IMR-90 (cell line): ENCODE results near the gene ZNF12. TPM values are rescaled to one million over a fixed set of nuclear protein-coding genes. Genes with fewer than 3 reads are reported as not detected.
"Not testable (repeated sequence)": the region's sequence is repeated elsewhere in the genome, so short reads cannot be mapped to it uniquely, and the experiment has no call there.

ENCODE experiments used
- ATAC-seq: fragments of 200-7000 bp; cut with Tn5 transposase; 2 replicates; pipeline ENCODE4 v1.9.1; 2020; ENCODE audit warnings: low read depth, mild to moderate bottlenecking, moderate library complexity
- BruUV-seq: library from RNA; stranded (reverse); fragments of 400-500 nt; replicated peaks from 2 replicates; lab custom pipeline; 2021; lab: Mats Ljungman, UMichigan
- CTCF ChIA-PET: fragments of 300-600 bp; formaldehyde crosslinking; extraction: SDS; loops from one replicate; lab custom pipeline; 2021; ENCODE audit warnings: antibody characterized with exemption; lab: Yijun Ruan, JAX
- POLR2A ChIA-PET: fragments of 300-600 bp; sonication (Branson Sonifier 250); formaldehyde crosslinking; loops from one replicate; lab custom pipeline; 2022; ENCODE audit warnings: antibody characterized with exemption; ENCODE audit not compliant: unreplicated experiment; lab: Charles Lee
- DNase-seq: peaks from one replicate; pipeline ENCODE4 v3.0.0; 2013
- H2AFZ ChIP-seq: replicated peaks from 2 replicates; pipeline ENCODE3; 2013; ENCODE audit warnings: low read length, mild to moderate bottlenecking; ENCODE audit not compliant: poor library complexity
- H2AK5ac ChIP-seq: 2 replicates; pipeline ENCODE4 v1.6.1; 2013; ENCODE audit warnings: low read depth, low read length, inconsistent platforms
- H2AK9ac ChIP-seq: replicated peaks from 2 replicates; pipeline ENCODE3; 2013; ENCODE audit warnings: mild to moderate bottlenecking, low read depth, low read length, moderate library complexity; ENCODE audit not compliant: poor library complexity
- H2BK120ac ChIP-seq: 2 replicates; pipeline ENCODE4 v1.6.1; 2013; ENCODE audit warnings: low read depth, low read length, inconsistent platforms
- H2BK15ac ChIP-seq: 3 replicates; pipeline ENCODE4 v1.6.1; 2013; ENCODE audit warnings: low read depth, low read length, inconsistent platforms
- H2BK20ac ChIP-seq: 2 replicates; pipeline ENCODE4 v1.6.1; 2013; ENCODE audit warnings: low read depth, mild to moderate bottlenecking, inconsistent platforms, low read length, moderate library complexity
- H2BK5ac ChIP-seq: 2 replicates; pipeline ENCODE4 v1.6.1; 2013; ENCODE audit warnings: mild to moderate bottlenecking, low read depth, low read length, inconsistent platforms; ENCODE audit not compliant: poor library complexity, severe bottlenecking
- H3K14ac ChIP-seq: replicated peaks from 2 replicates; pipeline ENCODE4 v1.6.1; 2013; ENCODE audit warnings: low read depth, low read length, inconsistent platforms
- H3K18ac ChIP-seq: 2 replicates; pipeline ENCODE4 v1.6.1; 2013; ENCODE audit warnings: low read depth, low read length, control low read depth
- H3K23ac ChIP-seq: 2 replicates; pipeline ENCODE4 v1.6.1; 2013; ENCODE audit warnings: low read depth, low read length, inconsistent platforms
- H3K27ac ChIP-seq: 2 replicates; pipeline ENCODE4 v1.5.1; 2013; ENCODE audit warnings: mild to moderate bottlenecking, control low read depth, low read length; ENCODE audit not compliant: insufficient read depth
- H3K27me3 ChIP-seq: 2 replicates; pipeline ENCODE4 v1.6.1; 2013; ENCODE audit warnings: low read length; ENCODE audit not compliant: control insufficient read depth, insufficient read depth
- H3K36me3 ChIP-seq: 2 replicates; pipeline ENCODE4 v1.6.1; 2013; ENCODE audit warnings: low read length, mixed read lengths; ENCODE audit not compliant: control insufficient read depth, insufficient read depth
- H3K4ac ChIP-seq: 2 replicates; pipeline ENCODE4 v1.6.1; 2013; ENCODE audit warnings: low read depth, low read length, inconsistent platforms
- H3K4me1 ChIP-seq: 2 replicates; pipeline ENCODE4 v1.6.1; 2013; ENCODE audit warnings: low read length, mixed read lengths; ENCODE audit not compliant: control insufficient read depth, insufficient read depth
- H3K4me2 ChIP-seq: 2 replicates; pipeline ENCODE4 v1.6.1; 2013; ENCODE audit warnings: low read depth, mild to moderate bottlenecking, control low read depth, low read length, moderate library complexity
- H3K4me3 ChIP-seq: 2 replicates; pipeline ENCODE4 v1.5.1; 2013; ENCODE audit warnings: low read depth, mild to moderate bottlenecking, control low read depth, low read length, moderate library complexity; ENCODE audit not compliant: insufficient read depth
- H3K56ac ChIP-seq: 2 replicates; pipeline ENCODE4 v1.6.1; 2013; ENCODE audit warnings: low read length, inconsistent platforms; ENCODE audit not compliant: insufficient read depth; ENCODE audit errors: extremely low read depth
- H3K79me1 ChIP-seq, 2 experiments: 2 replicates each; pipeline ENCODE4 v1.6.1; 2013; ENCODE audit warnings: low read length in 2 of 2, inconsistent platforms in 1 of 2, low read depth in 1 of 2
- H3K9ac ChIP-seq: 2 replicates; pipeline ENCODE4 v1.6.1; 2013; ENCODE audit warnings: low read depth, low read length, control low read depth
- H3K9me1 ChIP-seq: 2 replicates; pipeline ENCODE4 v1.6.1; 2013; ENCODE audit warnings: low read length, inconsistent platforms; ENCODE audit not compliant: insufficient read depth
- H3K9me3 ChIP-seq: 2 replicates; pipeline ENCODE4 v1.6.1; 2013; ENCODE audit warnings: low read length; ENCODE audit not compliant: control insufficient read depth, insufficient read depth
- H4K20me1 ChIP-seq: 2 replicates; pipeline ENCODE4 v1.6.1; 2013; ENCODE audit warnings: low read length, inconsistent platforms; ENCODE audit not compliant: insufficient read depth
- H4K5ac ChIP-seq: 2 replicates; pipeline ENCODE4 v1.6.1; 2013; ENCODE audit warnings: mild to moderate bottlenecking, low read depth, low read length, control low read depth
- H4K8ac ChIP-seq, 2 experiments: 2 replicates each; pipeline ENCODE4 v1.6.1; 2013; ENCODE audit warnings: low read depth in 2 of 2, low read length in 2 of 2, control low read depth in 1 of 2, inconsistent platforms in 1 of 2
- H4K91ac ChIP-seq: 2 replicates; pipeline ENCODE4 v1.6.1; 2013; ENCODE audit warnings: low read depth, low read length, inconsistent platforms; ENCODE audit not compliant: insufficient read depth
- MXI1 ChIP-seq: IDR thresholded peaks from 2 replicates; pipeline ENCODE4 v1.6.1; 2012; ENCODE audit warnings: low read depth, mild to moderate bottlenecking, low read length, moderate library complexity, borderline replicate concordance
- RFX5 ChIP-seq: IDR thresholded peaks from 2 replicates; pipeline ENCODE4 v1.8.0; 2012; ENCODE audit warnings: low read depth, mild to moderate bottlenecking, low read length, moderate library complexity
- WGBS, 2 experiments: methylation state at CpG; one replicate each; pipeline versions ENCODE4 v1.1.5 to v1.1.7; 2013; ENCODE audit warnings: missing lambda C conversion rate in 2 of 2; ENCODE audit not compliant: insufficient read length in 1 of 2; ENCODE audit errors: extremely low coverage in 2 of 2; 5-methylcytosine and 5-hydroxymethylcytosine counted together
- dilution Hi-C: fragments of 300-500 bp; cut with HindIII; formaldehyde crosslinking; loops from one replicate; pipeline ENCODE4 v1.14.3; 2018; ENCODE audit warnings: low sequenced_read_pairs; ENCODE audit not compliant: unreplicated experiment
- in situ Hi-C: fragments of 300-500 bp; cut with MboI; formaldehyde crosslinking; loops from 3 replicates; pipeline ENCODE4 v1.14.3; 2019; ENCODE audit warnings: low sequenced_read_pairs, inconsistent platforms, mixed read lengths
- intact Hi-C: fragments of 100-400 bp; cut with micrococcal nuclease; formaldehyde crosslinking; loops from 2 replicates; pipeline ENCODE4 v1.10.0; 2022
- polyA plus RNA-seq, 3 experiments: library from polyadenylated mRNA; depleted of rRNA; stranded (reverse); fragments of >200 nt; gene quantifications; 2 replicates each; pipeline ENCODE4 v1.2.3, GENCODE V29; 2012; ENCODE audit warnings: low replicate concordance in 1 of 3
- total RNA-seq: library from RNA; depleted of rRNA; stranded (reverse); fragments of >200 nt; gene quantifications from 2 replicates; pipeline ENCODE4 v1.2.3, GENCODE V29; 2012

Gene ZNF12
- total and polyA plus RNA-seq, 2 of the 4 experiments (the other 2 are of a cell fraction) = 8.2 to 20.8 TPM

DNA sequence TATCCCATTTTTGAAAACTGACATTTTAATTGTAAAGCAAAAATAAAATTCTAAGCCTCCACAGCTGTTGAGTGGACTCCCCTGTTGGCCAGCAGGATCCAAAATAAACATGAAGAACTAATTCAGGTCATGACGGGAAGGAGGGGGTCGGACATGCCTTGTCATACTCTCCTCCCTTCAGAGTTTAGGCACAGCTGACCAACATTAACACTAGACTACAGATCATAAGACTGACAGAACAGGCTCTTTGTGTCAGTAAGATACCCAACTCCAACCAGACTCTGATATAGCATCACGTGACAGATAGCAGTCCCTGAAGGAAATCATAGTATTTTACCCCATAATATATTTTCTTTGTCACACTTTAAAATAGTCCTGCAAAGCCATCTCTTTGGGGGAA, 20.9 kb upstream of the ZNF12 start:
- Histone ChIP-seq H3K9me1 (no peaks in the 10 kb centered on the region), H3K36me3 (no peaks in the 10 kb centered on the region; the same call in 1 of the 2 replicates), H4K8ac (no peak overlapping the region), H3K9me3 (no peaks in the 10 kb centered on the region), H2AFZ (no peak overlapping the region), H2AK5ac (no peak overlapping the region), H3K14ac (no peak overlapping the region), H3K4me2 (no peak overlapping the region), H3K27me3 (no peaks in the 10 kb centered on the region; the same call in 1 of the 2 replicates), H3K4me1 (peaks cover 2% of the 10 kb centered on the region), H3K56ac (no peak overlapping the region), H3K4me3 (no peak overlapping the region), H2BK15ac (no peak overlapping the region), H2BK120ac (no peak overlapping the region), H2AK9ac (no peak overlapping the region), H3K79me1 (peaks cover 0 to 12% of the 10 kb centered on the region in 2 experiments; a peak in 1 of 4 replicates), H4K5ac (no peak overlapping the region), H4K20me1 (peaks cover 3% of the 10 kb centered on the region), H3K27ac (no peak overlapping the region), H2BK20ac (no peak overlapping the region), H4K91ac (no peak overlapping the region), H3K4ac (no peak overlapping the region), H3K23ac (no peak overlapping the region), H2BK5ac (no peak overlapping the region), H3K9ac (no peak overlapping the region), H3K18ac (no peak overlapping the region)
- ChIA-PET CTCF (no interaction called here), POLR2A (no interaction called here)
- no TSS peak for BruUV-seq
- in situ Hi-C loops (no loop called here), intact Hi-C loops (no loop called here), dilution Hi-C loops (no loop called here)
- ATAC-seq (no peak), DNase-seq (no peak)
- no CpG with 5 or more reads among the region's 3 CpGs for WGBS, 2 experiments
- TF ChIP-seq MXI1 (no peak), RFX5 (no peak)

DNA sequence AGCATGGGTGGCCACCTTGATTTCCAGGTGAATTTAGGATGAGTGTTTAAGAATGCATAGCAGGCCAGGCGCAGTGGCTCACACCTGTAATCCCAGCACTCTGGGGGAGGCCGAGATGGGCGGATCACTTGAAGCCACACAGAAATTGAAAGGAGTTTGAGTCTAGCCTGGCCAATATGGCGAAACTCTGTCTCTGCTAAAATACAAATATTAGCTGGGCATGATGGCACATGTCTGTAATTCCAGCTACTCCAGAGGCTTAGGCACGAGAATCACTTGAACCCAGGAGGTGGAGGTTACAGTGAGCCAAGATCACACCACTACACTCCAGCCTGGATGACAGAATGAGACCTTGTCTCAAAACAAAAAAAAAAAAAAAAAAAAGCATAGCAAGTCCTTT, 19.6 kb upstream of the ZNF12 start:
- in situ Hi-C loops, DNase-seq, H2BK20ac ChIP-seq, H2BK15ac ChIP-seq, H2BK120ac ChIP-seq, CTCF ChIA-PET, H3K4me2 ChIP-seq, H2AFZ ChIP-seq, H3K14ac ChIP-seq, POLR2A ChIA-PET, H4K91ac ChIP-seq, H3K18ac ChIP-seq, H3K9ac ChIP-seq, dilution Hi-C loops, H4K5ac ChIP-seq, H3K27ac ChIP-seq, BruUV-seq, H4K8ac ChIP-seq, ATAC-seq, H3K9me1 ChIP-seq, H3K23ac ChIP-seq, H3K36me3 ChIP-seq, H4K20me1 ChIP-seq, H2BK5ac ChIP-seq, H3K56ac ChIP-seq, H2AK9ac ChIP-seq, H3K4me1 ChIP-seq, intact Hi-C loops, H3K27me3 ChIP-seq, H2AK5ac ChIP-seq, H3K9me3 ChIP-seq, H3K79me1 ChIP-seq, H3K4me3 ChIP-seq, H3K4ac ChIP-seq: not testable (repeated sequence)
- no CpG with 5 or more reads among the region's 5 CpGs for WGBS, 2 experiments
